Myocyte (in vitro differentiated cells): ENCODE results near the gene TEKT2. TPM values are rescaled to one million over a fixed set of nuclear protein-coding genes. Genes with fewer than 3 reads are reported as not detected.

Experiments used
- DNase-seq: peaks from one replicate; pipeline ENCODE4 v3.0.0-alpha.2; 2012; ENCODE audit warnings: low read depth
- total RNA-seq: library from RNA; depleted of rRNA; stranded (reverse); fragments of >200 nt; gene quantifications from 2 replicates; pipeline ENCODE4 v1.2.3, GENCODE V29; 2014

Gene TEKT2
- total RNA-seq, 1 donor from 2014 or later, result not detected

DNA sequence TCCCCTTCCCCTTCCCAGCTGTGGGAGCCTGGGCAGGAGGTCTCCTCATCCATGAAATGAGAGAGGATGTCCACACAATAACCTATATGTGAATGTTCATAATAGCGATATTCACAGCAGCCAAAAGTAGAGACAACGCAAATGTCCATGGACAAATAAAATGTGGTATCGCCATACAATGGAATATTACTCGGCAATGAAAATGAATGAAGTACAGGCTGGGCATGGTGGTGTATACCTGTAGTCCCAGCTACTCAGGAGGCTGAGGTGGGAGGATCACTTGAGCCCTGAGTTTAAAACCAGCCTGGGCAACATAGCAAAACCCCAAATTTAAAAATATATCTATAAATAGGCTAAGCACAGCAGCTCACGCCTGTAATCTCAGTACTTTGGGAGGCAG is 17.7 kb downstream of the TEKT2 start:
- no peak for DNase-seq

DNA sequence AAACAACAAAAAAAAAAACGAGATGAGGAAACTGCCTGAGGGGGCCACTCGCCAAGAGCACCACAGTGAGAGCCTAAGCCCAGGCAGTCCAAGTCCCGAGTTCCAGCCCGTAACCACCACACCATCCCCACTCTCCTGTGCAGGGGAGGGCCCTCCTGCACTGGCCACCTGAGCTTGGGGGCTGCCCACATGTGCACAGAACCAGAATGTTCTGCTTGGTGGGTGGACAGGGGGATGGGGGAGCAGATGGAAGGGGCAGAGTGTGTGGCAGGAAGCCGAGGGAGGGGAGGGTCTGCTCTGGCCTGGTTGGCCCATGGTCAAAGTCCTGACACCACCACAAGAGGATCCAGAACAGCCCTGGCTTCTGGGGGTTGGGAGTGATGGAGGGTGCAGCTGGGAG is 22.4 kb downstream of the TEKT2 start:
- no peak for DNase-seq

DNA sequence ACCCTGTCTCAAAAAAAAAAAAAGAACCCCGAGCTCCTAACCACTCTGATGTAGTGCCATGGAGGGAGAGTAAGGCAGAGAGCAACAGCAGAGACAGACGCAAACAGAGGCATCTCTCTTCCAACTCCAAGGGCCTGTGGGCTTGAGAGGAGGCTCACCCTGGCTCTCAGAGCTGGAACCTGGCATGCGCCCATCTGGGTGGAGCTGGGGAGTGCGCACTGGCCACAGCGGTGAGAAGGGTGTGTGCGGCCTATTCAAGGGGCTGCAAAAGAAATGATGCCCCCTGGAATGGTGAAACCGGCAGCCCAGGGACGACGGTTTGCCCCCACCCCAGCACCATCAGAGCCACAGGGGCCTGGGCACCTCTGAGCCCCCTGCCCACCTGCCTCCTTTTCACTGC is 23.5 kb downstream of the TEKT2 start:
- DNase-seq, result no peak

GRCh38 chr1:36108314-36108713 is 24.4 kb downstream of the TEKT2 start:
- DNase-seq, result no peak

- peak; percentile 80 for DNase-seq
These were observed 25.3 kb downstream of the TEKT2 start for GRCh38 chr1:36109041-36109679.

DNA sequence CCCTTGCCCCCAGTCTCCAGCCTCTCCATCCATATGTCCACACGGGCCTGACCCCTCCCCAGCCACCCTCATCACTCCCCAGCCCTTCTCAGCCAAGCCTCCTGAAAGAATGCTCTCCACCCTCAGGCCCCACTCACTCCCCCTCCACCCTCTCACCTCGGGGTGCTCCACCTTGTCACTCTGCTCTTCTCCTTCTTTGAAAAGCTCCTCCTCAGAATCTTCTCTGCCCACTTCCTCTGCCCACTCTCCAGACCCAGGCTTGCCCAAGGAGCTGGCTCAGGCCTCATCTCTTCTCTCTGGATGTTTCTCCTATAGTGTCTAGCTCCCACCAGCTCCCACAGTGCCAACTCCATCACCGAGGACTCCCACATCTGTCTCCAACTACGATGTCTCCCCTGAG is 27.3 kb downstream of the TEKT2 start:
- DNase-seq, result no peak

DNA sequence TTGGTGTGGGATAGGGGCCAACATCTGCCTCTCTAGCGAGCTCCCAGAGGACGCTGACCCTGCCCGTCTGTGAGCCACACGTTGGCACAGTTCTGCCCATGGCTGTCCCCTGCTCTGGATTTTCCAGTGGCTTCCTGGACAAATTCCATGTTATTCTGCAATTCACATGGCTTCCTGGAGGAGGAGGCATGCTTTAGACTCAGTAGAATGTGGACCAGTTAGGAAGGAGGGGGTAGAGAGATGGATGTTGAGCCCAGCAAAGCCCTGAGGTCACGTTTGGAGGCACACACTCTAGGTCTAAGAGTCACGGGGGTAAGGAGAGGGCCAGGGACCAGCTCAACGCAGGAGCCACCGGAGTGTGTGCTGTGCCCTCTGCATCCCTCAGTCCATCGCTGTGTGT is 28.9 kb downstream of the TEKT2 start:
- no peak for DNase-seq

DNA sequence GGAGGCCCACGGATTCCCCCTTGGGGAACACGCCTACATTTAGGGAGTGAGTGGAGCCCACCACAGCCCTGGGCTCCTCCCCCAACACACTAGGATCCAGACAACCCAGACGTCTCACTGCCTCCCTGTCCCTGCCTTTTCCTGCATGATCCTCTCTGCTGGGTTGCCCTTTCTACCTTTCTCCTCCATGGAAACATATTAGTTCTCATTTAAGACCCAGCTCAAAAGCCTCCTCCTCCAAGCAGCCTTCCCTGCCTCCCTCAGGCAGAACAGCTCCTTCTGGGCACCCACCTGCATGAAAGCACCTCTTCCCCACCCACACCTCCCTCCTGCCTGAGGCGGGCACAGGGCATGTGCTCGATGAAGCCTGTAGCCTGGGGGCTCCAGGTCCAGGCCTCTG is 30.5 kb downstream of the TEKT2 start:
- DNase-seq, result no peak

DNA sequence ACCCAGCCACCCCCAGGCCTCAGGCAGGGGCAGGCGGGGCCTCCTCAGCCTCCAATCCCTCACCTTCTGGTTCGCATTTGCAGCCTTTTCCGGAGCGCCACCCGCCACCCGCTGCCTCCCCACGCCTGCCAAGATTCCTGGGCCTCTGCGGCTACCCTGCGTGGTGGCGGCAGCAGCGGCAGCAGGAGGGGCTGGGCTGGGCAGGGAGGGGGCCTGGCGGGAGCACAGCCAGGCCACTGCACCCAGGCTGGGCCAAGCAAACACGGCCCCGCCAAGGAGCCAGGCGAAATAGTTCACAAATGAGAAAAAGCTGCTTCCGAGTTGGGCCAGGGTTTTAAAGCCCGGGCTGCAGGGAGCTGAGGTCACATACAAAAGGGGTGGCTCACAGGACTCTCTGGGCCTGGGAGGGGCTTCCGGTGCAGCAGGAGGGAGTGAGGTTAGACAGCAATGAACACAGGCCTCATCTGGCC is 31.3 kb downstream of the TEKT2 start:
- peak; percentile 61 for DNase-seq

- no peak for DNase-seq
These were observed 32.0 kb downstream of the TEKT2 start for GRCh38 chr1:36115931-36116330.

DNA sequence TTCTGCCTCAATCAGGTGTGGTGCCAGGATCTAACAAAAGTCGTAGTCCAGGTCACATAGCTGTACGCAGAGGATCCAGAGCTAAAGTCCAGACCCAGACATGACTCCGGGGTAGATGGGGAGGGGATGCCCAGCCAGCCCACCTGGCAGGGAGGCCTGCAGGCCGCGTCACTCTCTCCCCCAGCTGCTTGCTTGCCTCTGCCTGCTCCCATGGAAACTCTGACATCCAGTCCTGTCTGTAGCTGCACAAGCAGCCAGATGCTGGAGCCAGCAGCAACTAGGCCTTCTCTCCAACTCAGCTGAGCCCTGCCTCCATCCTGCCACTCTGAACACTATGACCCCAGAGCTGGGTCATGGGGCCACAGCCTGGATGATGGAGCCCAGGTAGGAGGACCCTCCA is 33.0 kb downstream of the TEKT2 start:
- DNase-seq, result no peak

GRCh38 chr1:36118447-36119204 is 34.7 kb downstream of the TEKT2 start:
- no peak for DNase-seq

DNA sequence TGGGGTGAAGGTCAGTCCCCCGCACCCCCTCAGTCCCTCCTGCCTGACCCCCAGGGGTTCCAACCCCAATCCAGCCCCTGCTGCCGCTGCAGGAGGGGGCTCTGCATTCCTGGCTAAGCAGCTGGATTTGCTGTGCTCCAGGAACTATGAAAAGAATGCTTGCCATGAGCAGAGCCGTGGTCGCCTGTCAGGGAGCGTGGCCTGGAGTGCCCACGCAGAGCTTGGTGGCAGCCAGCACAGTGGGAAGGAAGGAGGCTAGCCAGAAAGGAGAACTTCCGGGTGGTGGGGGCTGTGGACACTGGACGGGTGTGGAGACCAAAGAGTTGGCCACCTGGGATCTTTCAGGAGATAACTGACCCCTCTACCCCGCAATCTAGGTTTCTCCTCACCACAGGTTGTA is 35.6 kb downstream of the TEKT2 start:
- DNase-seq, result no peak

DNA sequence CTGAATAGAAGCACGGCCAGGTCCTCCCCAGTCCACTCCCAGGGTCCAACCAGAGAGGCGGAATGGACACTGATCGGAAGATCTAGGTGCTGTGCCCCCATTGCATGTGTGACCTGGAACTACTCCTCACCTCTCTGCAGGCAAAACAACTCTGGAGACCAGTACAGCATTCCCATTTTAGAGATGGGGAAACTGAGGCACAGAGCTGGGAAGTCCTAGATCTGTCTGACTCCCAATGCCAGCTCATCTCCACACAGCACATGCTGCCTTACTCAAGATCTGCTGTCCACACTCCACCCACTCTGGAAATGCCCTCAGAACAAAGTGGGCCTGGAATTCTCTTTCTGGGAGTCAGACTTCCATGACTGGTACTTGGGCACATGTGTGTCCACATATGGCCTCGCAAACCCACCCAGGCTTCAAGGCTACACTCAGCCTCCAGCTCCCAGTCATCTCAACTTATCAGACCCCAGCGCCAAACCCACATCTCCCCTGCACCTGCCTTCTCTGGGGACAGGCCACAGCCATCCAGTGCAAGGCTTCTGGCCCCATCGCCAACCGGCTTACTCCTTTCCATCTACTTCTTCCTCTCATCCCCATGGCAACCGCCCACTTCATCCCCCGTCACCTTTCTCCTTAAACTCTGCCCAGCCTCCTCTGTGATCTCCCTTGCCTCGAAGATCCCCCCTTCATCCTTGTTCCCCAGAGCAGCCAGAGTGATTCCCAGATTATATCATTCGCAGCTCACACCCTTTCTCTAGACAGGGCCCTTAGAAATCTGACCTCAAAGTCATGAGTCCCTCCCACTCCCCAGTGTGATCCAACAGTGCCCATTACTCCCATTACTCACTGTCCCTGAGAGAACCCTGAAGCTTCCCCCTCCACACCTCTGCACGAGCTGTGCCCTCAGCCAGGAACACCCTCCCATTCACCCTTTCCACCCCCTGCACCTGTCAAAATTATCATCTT is 38.5 kb downstream of the TEKT2 start:
- DNase-seq, result no peak

DNA sequence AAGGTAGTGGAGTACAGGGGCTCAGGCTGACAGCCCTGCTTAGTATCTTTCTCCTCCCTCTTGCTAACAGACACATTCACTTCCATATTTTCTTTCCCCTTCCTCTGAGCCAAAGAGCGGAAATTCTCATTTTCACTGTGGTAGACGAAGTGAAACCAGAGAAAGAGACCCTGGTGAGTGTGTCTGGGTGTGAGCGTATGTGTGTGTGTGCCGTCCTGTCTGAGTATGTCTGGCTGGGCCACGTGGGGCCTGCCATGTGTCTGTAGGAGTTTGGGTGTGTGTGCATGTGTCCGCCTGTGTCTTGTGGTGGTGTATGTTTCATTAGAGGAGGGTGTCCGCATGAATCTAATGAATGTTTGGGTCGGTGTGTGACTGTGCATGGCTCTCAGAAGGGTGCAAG is 39.5 kb downstream of the TEKT2 start:
- DNase-seq, result no peak

GRCh38 chr1:36124404-36125128 is 40.7 kb downstream of the TEKT2 start:
- DNase-seq, result no peak

- DNase-seq, result no peak
These were observed 41.5 kb downstream of the TEKT2 start, which contains the start of gene COL8A2 for GRCh38 chr1:36125129-36125991. Gene COL8A2, minus strand, starts transcription at chr1:36125222. Its CDS starts 24,980 bp downstream, at chr1:36100242.

DNA sequence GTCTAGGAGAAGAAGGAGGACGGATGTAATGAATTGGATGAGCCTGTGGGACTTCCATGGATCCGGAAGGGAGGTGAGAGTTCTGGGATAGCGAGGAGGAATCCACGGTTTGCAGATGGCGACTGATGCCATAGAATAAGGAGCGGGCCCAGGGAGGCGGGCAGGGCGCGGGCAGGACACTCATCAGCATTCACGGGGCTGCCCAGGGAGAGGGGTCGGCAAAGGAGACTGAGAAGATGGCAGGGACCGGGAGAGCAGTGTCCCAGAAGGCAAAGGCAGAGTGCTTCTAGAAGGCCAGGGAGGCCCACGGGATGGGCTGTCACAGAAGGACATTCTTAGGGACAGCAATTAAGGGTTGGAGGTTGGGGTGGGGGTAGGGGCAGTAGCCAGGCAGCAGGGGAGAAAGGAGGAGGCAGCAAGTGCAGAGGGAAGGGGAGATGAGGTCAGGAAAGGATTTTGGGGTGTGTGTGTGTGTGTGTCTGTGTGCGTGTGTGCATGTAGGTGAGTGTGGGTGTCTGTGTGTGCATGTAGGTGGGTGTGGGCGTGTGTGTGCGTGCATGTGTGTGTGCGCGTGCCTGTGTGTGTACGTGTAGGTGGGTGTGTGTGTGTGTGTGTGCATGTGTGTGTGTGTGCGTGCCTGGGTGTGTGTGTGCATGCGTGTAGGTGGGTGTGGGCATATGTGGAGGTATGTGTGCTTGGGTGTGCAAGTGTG is 42.3 kb downstream of the TEKT2 start:
- DNase-seq, result no peak

DNA sequence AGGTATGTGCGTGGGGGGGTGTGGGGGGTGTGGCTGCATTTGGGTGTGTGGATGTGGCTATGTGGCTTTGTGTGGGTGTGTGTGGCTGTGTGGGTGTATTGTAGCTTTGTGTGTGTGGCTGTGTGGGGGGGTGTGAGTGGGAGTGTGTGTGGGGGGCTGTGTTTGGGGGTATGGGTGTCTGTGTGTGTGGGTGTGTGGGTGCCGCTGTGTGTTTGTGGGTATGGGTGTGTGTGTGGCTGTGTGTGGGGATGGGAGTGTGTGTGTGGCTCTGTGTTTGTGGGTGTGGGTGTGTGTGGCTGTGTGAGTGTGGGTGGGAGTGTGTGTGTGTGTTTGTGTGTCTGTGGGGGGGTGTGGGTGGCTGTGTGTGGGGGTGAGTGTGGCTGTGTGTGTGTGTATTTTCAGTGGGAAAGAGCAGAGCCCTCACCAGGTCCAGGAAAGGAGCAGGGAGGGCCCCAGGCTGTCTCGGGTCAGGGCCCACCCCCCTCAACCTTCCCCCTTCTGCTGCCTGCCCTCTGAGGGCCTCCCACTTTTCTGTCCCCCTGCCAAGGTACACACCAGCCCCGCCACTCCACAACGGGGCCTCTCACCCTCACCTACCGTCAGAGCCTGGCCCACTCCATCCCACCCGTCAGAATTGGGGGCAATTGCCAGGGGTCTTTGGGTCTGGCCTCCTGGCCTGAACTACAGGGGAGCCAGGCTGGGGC is 43.1 kb downstream of the TEKT2 start:
- DNase-seq, result no peak
